Measurements from ENCODE around the gene SLC12A8. TPM values are rescaled to one million over a fixed set of nuclear protein-coding genes. Genes with fewer than 3 reads are reported as not detected.

The SLC12A8 gene
- total RNA-seq, 2 experiments from 2014 or later, result 1.1 to 1.6 TPM

DNA sequence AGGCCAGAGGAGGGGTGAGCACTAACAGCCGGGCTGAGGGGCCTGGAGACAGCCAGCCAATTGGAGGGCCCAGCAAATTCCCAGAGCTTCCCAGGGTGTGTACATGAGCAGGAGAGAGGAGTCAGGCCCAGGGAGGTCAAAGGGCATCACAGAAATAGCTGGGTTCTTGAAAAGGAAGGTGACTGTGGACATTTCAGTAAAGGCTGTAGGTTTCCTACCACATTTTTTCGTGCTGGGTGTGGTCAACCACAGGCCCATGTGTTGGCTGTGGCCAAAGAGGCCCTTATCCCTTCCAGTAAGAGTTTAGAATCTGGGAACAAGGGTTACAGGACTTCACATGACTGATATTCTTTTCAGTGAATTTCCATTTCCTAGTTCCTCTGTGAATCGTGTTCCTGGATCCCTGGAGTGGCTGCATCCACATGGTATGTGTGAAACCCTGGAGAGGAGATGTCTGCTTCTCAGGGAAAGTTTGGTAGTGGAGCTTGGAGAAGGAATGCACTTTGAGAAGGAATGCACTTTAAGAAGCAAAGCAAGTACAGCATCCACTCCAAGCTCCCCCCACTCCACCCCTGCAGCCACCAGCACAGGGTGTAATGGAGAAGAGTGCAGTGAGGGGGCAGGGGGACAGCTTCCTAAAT is 83.6 kb downstream of the SLC12A8 start:
- no peaks in the 10 kb centered on the region for H3K9me3 Mint-ChIP-seq
- TF ChIP-seq, protein P1, sequence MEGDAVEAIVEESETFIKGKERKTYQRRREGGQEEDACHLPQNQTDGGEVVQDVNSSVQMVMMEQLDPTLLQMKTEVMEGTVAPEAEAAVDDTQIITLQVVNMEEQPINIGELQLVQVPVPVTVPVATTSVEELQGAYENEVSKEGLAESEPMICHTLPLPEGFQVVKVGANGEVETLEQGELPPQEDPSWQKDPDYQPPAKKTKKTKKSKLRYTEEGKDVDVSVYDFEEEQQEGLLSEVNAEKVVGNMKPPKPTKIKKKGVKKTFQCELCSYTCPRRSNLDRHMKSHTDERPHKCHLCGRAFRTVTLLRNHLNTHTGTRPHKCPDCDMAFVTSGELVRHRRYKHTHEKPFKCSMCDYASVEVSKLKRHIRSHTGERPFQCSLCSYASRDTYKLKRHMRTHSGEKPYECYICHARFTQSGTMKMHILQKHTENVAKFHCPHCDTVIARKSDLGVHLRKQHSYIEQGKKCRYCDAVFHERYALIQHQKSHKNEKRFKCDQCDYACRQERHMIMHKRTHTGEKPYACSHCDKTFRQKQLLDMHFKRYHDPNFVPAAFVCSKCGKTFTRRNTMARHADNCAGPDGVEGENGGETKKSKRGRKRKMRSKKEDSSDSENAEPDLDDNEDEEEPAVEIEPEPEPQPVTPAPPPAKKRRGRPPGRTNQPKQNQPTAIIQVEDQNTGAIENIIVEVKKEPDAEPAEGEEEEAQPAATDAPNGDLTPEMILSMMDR (IDR thresholded peaks at IDR 0.05), result no peak
- no peak for ATAC-seq
- ChIA-PET CTCF (no interaction called here), POLR2A (no interaction called here)
- DNase-seq, result no peak
- H3K27me3 Mint-ChIP-seq, result peaks cover 7% of the 10 kb centered on the region
- no peak overlapping the region for H3K27ac Mint-ChIP-seq
- H3K4me1 Mint-ChIP-seq (ENCODE audit: low read depth), result peaks cover 30% of the 10 kb centered on the region
- H3K36me3 Mint-ChIP-seq (ENCODE audit: low read depth), result no peaks in the 10 kb centered on the region
- intact Hi-C loops (cut with micrococcal nuclease), result no loop called here
- H3K4me3 Mint-ChIP-seq, result no peak overlapping the region

DNA sequence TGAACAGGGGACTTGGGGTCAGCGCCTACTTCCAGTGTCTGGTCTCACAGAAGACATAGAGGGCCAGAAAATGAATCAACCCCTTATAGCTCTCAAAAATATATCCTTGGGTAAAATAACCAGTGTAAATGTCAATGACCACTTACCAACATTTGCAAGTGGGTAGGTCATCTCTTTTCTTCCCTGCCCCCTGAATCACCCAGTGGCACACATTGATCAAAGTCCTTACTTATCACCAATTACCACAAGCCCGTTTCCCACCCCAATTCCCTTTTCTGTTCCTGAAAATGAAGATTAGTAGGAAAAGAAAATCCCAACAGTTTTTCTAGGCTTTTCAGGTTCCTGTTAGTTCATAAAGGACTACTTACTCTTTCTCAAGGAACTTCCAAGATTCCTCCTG is 86.2 kb downstream of the SLC12A8 start:
- intact Hi-C loops (cut with micrococcal nuclease), result no loop called here
- ATAC-seq, result no peak

DNA sequence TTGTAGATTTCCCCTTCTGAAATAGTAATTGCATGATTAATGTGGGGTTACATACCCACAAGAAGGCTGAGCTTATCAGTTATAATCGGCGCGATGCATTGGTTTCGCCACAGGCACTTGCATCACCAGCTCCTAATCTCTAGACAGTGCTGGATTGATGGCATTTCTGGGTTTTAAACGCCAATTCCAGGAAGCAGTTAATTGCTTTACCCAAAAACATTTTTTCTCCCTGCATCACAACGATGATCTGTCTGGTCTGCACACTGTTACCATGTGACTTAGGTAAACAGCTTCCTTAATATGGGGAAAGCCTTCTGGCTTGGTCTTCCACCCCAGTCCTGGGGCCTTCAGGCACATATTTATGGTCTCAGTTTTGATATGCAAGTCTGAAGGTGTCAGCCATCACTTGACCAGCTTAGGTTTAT is 86.7 kb downstream of the SLC12A8 start:
- Mint-ChIP-seq H3K27ac (peak overlapping the region; percentile 78), H3K4me3 (no peak overlapping the region), H3K36me3 (ENCODE audit: low read depth) (no peaks in the 10 kb centered on the region), H3K27me3 (peaks cover 4% of the 10 kb centered on the region), H3K9me3 (no peaks in the 10 kb centered on the region), H3K4me1 (ENCODE audit: low read depth) (peaks cover 47% of the 10 kb centered on the region)
- intact Hi-C loops (cut with micrococcal nuclease), result no loop called here
- ChIA-PET POLR2A (interaction anchor here (0.7 to 1.7 kb wide), 4 partner anchors 14 to 74 kb away, joined by 3 to 6 read pairs (median 4); no protein-coding TSS in a partner anchor), CTCF (interaction anchor here (1.0 to 1.7 kb wide), 5 partner anchors 9 to 69 kb away, joined by 3 to 5 read pairs (median 4); no protein-coding TSS in a partner anchor)
- TF ChIP-seq, protein P1 (IDR thresholded peaks at IDR 0.05), result no peak
- peak; percentile 79 for ATAC-seq
- DNase-seq, result peak; percentile 82

More for the DNA sequence above, 86.2 kb downstream of the SLC12A8 start:
- H3K36me3 Mint-ChIP-seq (ENCODE audit: low read depth), result no peaks in the 10 kb centered on the region
- peaks cover 42% of the 10 kb centered on the region for H3K4me1 Mint-ChIP-seq (ENCODE audit: low read depth)
- H3K9me3 Mint-ChIP-seq, result no peaks in the 10 kb centered on the region
- H3K27me3 Mint-ChIP-seq, result peaks cover 5% of the 10 kb centered on the region
- POLR2A ChIA-PET, result interaction anchor here (0.7 to 1.7 kb wide), 4 partner anchors 14 to 75 kb away, joined by 3 to 6 read pairs (median 4); no protein-coding TSS in a partner anchor
- CTCF ChIA-PET, result interaction anchor here (1.0 to 1.7 kb wide), 5 partner anchors 9 to 69 kb away, joined by 3 to 5 read pairs (median 4); no protein-coding TSS in a partner anchor
- TF ChIP-seq, protein P1 (IDR thresholded peaks at IDR 0.05), result no peak
- no peak for DNase-seq
- H3K4me3 Mint-ChIP-seq, result no peak overlapping the region
- peak overlapping the region; percentile 8 for H3K27ac Mint-ChIP-seq

DNA sequence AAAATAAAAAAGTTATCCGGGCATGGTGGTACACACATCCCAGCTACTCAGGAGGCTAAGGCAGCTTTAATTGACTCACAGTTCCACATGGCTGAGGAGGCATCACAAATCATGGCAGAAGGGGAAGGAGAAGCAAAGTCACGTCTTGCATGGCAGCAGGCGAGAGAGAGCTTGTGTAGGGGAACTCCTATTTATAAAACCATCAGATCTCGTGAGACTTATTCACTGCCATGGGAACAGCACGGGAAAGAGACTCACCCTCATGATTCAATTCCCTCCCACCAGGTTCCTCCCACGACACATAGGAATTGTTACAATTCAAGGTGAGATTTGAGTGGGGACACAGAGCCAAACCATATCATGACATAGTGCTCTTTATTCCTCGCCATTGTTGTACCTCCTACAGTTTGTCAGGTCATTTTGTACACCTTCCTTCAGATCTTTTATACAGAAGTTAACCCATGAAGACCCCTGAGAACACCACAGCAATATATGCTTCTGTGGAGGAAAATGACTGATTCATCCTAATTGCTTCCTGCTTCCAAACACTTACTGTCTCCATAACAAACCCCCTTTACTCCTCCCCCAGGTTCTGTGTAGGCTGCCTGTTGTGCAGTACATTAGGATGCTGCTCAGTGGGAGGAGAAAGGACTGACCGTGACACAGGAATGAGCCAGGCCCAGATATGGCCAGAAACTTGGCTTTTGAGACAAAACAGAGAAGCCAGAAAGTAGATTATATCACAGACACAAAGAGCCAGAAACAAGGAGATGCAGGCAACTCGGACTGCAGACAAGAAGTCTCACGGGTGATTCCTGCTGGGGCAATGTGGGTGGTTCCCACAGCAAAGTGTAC is 88.9 kb downstream of the SLC12A8 start:
- ATAC-seq, result no peak
- H3K4me1 Mint-ChIP-seq (ENCODE audit: low read depth), result peaks cover 66% of the 10 kb centered on the region
- ChIA-PET POLR2A (interaction anchor here (0.7 kb wide), 2 partner anchors 15 to 18 kb away, joined by 3 read pairs; no protein-coding TSS in a partner anchor), CTCF (interaction anchor here (0.6 to 1.3 kb wide), 2 partner anchors 10 to 13 kb away, joined by 3 read pairs; no protein-coding TSS in a partner anchor)
- TF ChIP-seq, protein P1 (IDR thresholded peaks at IDR 0.05), result no peak
- DNase-seq, result no peak
- intact Hi-C loops (cut with micrococcal nuclease), result loop anchor here (5.0 kb wide), 1 partner anchor 71 kb away; no protein-coding TSS in a partner anchor
- peaks cover 4% of the 10 kb centered on the region for H3K27me3 Mint-ChIP-seq
- no peak overlapping the region for H3K27ac Mint-ChIP-seq
- H3K9me3 Mint-ChIP-seq, result no peaks in the 10 kb centered on the region
- H3K4me3 Mint-ChIP-seq, result no peak overlapping the region
- no peaks in the 10 kb centered on the region for H3K36me3 Mint-ChIP-seq (ENCODE audit: low read depth)
